Endothelial cell of umbilical vein (primary cell): ENCODE results near the gene SOAT1.

Experiments
- EZH2 ChIP-seq: IDR thresholded peaks from 2 replicates; pipeline ENCODE4 v1.6.1; 2012; ENCODE audit warnings: borderline replicate concordance, low read depth, mild to moderate bottlenecking, moderate library complexity, low read length, inconsistent platforms; ENCODE audit not compliant: severe bottlenecking
- POLR2A ChIP-seq: IDR thresholded peaks from 2 replicates; pipeline ENCODE4 v1.6.1; 2012; ENCODE audit warnings: low read depth, mild to moderate bottlenecking, control low read depth, low read length
- POLR2AphosphoS5 ChIP-seq: IDR thresholded peaks from 2 replicates; pipeline ENCODE4 v1.6.1; 2012; ENCODE audit warnings: low read depth, mild to moderate bottlenecking, control low read depth, low read length, moderate library complexity; ENCODE audit not compliant: insufficient read depth
- TF ChIP-seq, protein P1 (sequence below), 2 donors: IDR thresholded peaks; 1 replicate in 1 of 2; 2 replicates in 1 of 2; pipeline ENCODE4 v1.5.1; 2011; ENCODE audit warnings: low read length in 2 of 2, mild to moderate bottlenecking in 2 of 2, moderate library complexity in 2 of 2, control low read depth in 1 of 2, inconsistent platforms in 1 of 2, low read depth in 1 of 2; ENCODE audit not compliant: insufficient read depth in 1 of 2; ENCODE audit errors: extremely low read depth in 1 of 2
- TF ChIP-seq, protein P2 (sequence below): IDR thresholded peaks from 2 replicates; pipeline ENCODE4 v1.6.1; 2011; ENCODE audit not compliant: insufficient read depth, insufficient read length

DNA sequence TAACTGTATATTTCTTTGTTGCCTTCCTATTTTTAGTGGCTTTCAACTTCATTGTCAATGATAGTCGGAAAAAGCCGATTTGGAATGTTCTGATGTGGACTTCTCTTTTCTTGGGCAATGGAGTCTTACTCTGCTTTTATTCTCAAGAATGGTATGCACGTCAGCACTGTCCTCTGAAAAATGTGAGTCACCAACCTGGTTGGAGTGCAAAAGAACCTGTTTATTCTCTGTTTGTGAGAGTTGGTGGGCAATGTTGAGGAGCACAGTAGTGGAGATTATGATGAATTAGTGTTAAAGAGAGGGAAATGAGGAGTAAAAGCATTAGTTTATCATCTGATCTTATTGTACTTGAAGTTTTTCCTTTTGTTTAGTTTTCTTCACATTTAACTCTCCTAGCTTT, 57.7 kb downstream of the SOAT1 start:
- TF ChIP-seq, protein P1, sequence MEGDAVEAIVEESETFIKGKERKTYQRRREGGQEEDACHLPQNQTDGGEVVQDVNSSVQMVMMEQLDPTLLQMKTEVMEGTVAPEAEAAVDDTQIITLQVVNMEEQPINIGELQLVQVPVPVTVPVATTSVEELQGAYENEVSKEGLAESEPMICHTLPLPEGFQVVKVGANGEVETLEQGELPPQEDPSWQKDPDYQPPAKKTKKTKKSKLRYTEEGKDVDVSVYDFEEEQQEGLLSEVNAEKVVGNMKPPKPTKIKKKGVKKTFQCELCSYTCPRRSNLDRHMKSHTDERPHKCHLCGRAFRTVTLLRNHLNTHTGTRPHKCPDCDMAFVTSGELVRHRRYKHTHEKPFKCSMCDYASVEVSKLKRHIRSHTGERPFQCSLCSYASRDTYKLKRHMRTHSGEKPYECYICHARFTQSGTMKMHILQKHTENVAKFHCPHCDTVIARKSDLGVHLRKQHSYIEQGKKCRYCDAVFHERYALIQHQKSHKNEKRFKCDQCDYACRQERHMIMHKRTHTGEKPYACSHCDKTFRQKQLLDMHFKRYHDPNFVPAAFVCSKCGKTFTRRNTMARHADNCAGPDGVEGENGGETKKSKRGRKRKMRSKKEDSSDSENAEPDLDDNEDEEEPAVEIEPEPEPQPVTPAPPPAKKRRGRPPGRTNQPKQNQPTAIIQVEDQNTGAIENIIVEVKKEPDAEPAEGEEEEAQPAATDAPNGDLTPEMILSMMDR (IDR thresholded peaks at IDR 0.05; ENCODE audit: extremely low read depth in 1 of 2, insufficient read depth in 1 of 2, low read depth in 1 of 2, low read length in 2 of 2), result no peak
- TF ChIP-seq POLR2A, result no peak
- no peak for TF ChIP-seq EZH2
- TF ChIP-seq, protein P2, sequence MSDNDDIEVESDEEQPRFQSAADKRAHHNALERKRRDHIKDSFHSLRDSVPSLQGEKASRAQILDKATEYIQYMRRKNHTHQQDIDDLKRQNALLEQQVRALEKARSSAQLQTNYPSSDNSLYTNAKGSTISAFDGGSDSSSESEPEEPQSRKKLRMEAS, result no peak
- TF ChIP-seq POLR2AphosphoS5, result no peak
